GM19397 (cell line): ENCODE data around the gene GAS6.
"Not testable (repeated sequence)": the region's sequence is repeated elsewhere in the genome, so short reads cannot be mapped to it uniquely, and the experiment has no call there.

Experiments
- ATAC-seq: cut with Tn5 transposase; IDR thresholded peaks from one replicate; pipeline ENCODE4 v1.9.1; 2021; ENCODE audit warnings: mild to moderate bottlenecking, moderate library complexity; ENCODE audit not compliant: unreplicated experiment

The GAS6 gene

DNA sequence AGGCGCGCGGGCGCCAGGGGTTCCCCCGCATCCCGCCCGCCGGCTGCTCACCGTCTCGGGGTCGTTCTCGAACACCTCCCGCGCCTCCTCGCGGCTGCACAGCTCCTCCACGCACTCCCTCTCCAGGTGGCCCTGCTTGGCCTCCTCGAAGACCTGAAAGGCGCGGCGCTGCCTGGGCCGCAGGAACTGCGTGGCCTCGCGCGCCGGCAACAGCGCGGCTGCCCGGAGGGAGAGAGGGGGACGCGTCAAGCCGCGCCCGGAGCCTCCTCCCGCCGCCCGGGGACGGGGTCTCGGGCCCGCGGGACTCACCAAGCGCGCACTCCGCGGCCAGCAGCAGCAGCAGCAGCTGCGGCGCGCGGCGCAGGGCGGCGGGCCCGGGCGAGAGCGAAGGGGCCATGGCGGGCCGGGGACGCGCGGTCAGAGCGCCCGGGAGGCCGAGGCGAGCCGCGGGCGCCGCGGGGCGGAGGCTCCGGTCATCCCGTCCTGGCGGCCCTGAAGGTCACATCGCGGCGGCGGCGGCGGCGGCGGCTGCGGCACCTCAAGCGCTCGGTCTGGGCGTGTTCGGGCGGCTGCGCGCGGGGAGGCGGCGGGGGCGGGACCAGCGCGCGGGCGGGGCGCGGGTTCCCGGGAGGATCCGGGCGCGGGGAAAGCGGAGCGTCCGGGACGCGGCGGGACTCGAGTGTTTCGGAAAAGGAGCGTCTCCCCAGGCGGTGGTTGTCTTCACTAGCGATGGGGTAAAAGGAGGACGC is at the start of gene GAS6:
TSS of gene GAS6 (minus strand) at position 553 of the 749 bp plus-strand sequence. CDS start at position 397, 156 bp downstream.
- no peak for ATAC-seq

DNA sequence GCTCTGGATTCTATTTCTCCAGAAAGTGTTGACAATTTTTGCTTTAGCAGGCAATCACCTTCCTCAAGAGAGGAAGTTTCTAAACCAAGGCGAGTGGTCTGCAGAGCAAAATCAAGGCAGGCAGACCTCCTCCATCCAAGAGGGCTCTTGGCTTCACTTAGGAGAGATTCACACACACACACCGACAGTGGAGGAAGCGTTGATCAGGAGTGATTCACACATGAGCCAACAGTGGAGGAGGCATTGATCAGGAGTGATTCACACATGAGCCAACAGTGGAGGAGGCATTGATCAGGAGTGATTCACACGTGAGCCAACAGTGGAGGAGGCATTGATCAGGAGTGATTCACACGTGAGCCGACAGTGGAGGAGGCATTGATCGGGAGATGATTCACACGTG is 49.5 kb upstream of the GAS6 start:
- not testable (repeated sequence) for ATAC-seq

DNA sequence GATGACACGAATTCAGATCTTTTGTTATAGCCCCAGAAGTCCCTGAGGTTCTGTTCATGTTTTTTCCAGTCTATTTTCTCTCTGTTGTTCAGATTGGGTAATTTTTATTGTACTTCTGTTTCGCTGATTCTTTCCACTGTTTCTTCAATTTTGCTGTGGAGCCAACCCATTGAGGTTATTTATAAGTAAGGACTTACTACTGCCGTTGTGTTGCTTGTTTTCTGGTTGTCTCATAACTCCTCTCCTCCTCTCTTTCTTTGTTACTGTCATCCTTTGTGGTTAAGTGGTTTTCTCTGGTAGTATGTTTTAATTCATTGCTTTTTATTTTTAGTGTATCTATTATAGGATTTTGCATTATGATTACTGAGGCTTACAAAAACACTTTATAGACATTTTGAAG is 48.7 kb upstream of the GAS6 start:
- no peak for ATAC-seq

GRCh38 chr13:113907635-113908617 is 44.0 kb upstream of the GAS6 start:
- ATAC-seq: no peak

- ATAC-seq: no peak
These were observed 42.7 kb upstream of the GAS6 start for GRCh38 chr13:113906571-113906970.

GRCh38 chr13:113905942-113906341 is 42.1 kb upstream of the GAS6 start:
- no peak for ATAC-seq

- ATAC-seq: no peak
These were observed 41.1 kb upstream of the GAS6 start for GRCh38 chr13:113905018-113905417.

- ATAC-seq: no peak
These were observed 40.5 kb upstream of the GAS6 start for GRCh38 chr13:113904411-113904810.

GRCh38 chr13:113903912-113904311 is 40.0 kb upstream of the GAS6 start:
- ATAC-seq: no peak

DNA sequence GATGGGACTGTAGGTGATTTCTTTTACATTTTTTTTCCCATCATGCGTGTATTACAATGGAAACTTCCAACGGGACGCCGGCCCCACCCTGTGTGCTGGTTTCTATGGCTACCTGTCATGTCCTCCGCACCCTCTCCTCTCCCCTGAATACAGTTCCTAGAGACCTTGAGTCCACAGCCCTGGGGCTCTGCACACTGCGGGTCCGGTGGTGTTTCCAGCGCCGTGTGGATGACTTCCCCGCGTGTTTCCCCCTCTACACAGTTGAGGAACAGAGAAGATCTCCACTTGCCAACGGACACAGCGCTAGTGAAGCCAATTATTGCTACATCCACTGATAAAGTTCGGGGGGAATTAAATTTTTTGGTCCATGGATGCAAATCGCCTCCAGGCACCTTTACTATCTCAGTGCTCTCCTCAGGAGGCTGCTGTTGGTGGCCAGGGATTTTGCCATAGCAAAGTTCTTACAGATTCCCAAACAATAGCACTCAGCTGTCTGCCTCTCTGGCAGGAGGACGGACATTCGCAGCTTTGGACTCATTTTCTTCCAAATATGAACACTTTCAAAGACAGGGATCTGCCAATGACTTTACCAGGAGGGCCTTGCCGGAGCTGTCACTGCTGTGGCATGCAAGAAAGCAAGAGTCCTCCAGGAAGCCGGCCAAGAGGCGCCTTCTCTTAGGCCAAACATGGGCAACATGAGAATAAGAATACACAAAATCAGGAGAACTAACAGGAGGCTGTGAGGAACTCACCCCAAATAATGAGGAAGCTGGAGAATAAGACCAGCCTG is 39.3 kb upstream of the GAS6 start:
- no peak for ATAC-seq

DNA sequence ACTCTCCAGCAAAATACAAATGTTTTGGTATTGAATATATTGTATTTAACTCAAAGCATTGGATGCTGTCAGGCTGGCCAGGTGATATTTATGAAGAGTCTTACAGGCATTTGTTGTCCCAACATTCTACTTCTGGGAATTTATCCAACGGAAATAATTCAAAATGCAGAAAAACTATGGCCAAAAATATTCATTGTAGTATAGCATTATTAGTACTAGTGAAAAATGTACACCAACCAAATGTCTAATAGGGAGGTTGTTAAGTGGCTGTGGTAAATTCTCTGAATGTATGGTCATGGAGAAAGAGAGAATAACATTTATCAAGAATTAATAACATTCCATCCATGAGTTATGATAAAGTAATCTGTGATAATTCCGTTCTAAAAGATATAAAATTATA is 38.6 kb upstream of the GAS6 start:
- ATAC-seq: no peak

- ATAC-seq: no peak
These were observed 37.8 kb upstream of the GAS6 start for GRCh38 chr13:113901642-113902041.

DNA sequence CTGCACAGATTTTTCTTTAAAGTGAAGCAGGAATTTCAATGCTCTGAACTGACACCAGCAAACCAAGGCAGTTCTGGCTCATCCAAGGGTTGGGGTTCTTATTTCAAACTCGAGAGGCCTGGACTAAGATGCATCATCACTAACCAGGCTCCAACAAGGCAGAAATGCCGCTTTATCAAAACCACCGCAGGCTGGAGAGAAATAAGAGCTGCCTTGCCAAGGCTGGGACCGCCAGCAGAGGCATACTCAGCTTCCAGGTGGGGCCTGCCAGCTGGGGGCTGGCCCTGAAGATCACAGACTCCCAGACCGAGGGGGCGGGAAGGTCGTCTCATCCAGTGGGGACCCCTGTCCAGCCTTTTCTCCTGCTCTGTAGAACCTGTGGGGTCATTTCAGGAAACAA is 37.4 kb upstream of the GAS6 start:
- no peak for ATAC-seq

DNA sequence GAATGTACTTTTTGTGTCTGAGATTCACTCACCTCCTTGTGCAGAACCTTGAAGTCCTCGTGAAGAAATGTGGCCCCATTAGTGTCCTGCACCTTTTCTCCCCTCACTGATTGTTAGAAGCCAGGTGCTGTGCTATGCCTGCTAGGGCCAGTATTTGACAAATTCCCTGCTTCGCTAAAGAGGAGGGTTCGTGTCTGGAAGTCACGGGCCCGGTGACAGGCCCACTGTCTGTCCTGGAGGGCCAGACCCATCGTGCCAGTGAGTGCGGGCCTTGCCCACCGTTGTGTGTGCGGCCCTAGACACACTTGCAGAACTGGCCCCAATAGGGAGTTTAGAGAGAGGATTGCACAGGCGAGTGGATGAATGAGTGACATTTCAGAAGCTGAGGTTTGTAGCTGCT is 36.8 kb upstream of the GAS6 start:
- ATAC-seq: no peak

GRCh38 chr13:113898391-113898790 is 34.5 kb upstream of the GAS6 start:
- no peak for ATAC-seq

- ATAC-seq: no peak
These were observed 34.1 kb upstream of the GAS6 start for GRCh38 chr13:113897966-113898365.

DNA sequence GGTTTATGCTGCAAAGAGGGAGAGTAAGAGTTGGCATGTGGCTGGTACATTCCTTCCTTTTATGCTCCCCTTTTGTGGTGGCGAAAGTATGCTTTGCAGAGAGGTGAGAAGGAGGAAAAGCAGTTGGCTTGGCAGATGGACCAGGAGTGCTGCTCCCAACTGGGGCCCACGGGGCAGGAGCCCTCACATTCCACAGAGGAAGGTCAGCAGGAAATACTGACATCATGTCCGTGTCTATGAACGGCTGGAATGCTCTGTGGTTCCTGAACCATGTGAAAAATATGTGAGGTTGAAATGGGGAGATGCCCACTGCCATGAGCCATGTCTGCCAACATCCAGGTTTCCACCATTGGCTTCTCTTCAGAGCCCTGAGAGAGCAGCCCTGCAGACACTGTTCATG is 33.3 kb upstream of the GAS6 start:
- ATAC-seq: no peak

GRCh38 chr13:113895436-113895835 is 31.6 kb upstream of the GAS6 start:
- ATAC-seq: no peak

DNA sequence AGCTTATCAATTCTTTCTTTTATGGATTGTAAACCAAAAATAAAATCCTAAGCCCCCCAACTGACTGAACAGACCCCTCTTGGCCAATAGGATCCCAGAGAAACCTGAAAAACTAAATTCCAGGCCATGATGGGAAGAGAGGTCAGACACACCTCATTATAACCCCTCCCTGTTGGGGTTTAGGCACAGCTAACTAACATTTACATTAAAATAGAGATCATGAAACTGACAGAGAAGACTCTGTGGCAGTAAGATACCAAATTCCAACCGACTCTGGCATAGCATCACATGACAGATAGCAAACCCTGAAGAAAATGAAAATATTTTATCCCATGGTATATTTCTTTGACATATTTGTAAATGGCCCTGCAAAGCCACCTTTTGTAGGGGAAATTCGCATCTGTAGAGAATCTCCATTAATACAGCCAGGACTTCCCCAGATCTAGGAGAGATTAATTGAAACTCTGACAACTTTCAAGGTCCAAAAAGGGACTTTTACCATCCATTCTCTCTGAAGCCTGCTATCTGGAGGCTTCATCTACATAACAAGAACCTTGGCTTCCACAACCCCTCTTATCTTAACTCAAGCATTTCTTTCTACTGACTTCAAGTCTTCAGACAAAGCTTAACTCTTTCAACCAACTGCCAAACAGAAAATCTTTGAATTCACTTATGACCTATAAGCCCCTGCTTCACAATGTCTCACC is 27.1 kb upstream of the GAS6 start:
- ATAC-seq: no peak

DNA sequence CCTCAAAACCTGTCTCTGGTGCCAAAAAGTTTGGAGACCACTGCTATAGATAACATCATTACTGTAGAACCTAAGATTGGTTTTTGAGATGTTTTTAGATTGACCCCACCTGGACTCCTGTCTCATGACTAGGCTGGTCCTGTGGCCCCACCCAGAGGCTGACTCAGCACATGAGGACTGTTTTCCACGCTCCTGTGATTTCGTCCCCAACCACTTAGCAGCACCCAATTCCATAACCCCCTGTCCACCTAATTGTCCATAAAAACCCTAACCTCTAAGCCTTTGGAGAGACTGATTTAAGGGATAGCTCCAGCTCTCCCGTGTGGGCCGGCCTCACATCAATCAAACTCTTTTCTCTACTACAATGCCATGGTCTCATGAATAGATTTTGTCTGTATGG is 25.6 kb upstream of the GAS6 start:
- ATAC-seq: no peak
